HFFc6 (cell line): ENCODE data around the gene SNCB. TPM values are rescaled to one million over a fixed set of nuclear protein-coding genes. Genes with fewer than 3 reads are reported as not detected.
"Not testable (repeated sequence)": the region's sequence is repeated elsewhere in the genome, so short reads cannot be mapped to it uniquely, and the experiment has no call there.

ENCODE experiments used
- DNase-seq: peaks from one replicate; pipeline ENCODE4 v3.0.0-alpha.2; 2018
- H3K27ac Mint-ChIP-seq: 2 replicates; pipeline ENCODE4 v1.8.0; 2020; ENCODE audit warnings: mild to moderate bottlenecking, mixed read lengths
- H3K27me3 Mint-ChIP-seq: 2 replicates; pipeline ENCODE4 v1.8.0; 2021; ENCODE audit warnings: mild to moderate bottlenecking, moderate library complexity, mixed read lengths; ENCODE audit not compliant: insufficient read depth
- H3K36me3 Mint-ChIP-seq: 2 replicates; pipeline ENCODE4 v1.8.0; 2021; ENCODE audit warnings: low read depth, mixed read lengths
- H3K4me1 Mint-ChIP-seq: 2 replicates; pipeline ENCODE4 v1.8.0; 2020; ENCODE audit warnings: low read depth, mixed read lengths
- H3K4me3 Mint-ChIP-seq: 2 replicates; pipeline ENCODE4 v1.8.0; 2020; ENCODE audit warnings: mild to moderate bottlenecking, moderate library complexity, mixed read lengths
- H3K9me3 Mint-ChIP-seq: 2 replicates; pipeline ENCODE4 v1.8.0; 2020; ENCODE audit warnings: mild to moderate bottlenecking, mixed read lengths
- total RNA-seq, 6 experiments: library from RNA; stranded (reverse); fragmentation: NEBNext Ultra II Directional; extraction: Animal tissue kit (Norgen Biotek cat#: 25700); gene quantifications; 2 replicates in 1 of 6; 3 replicates in 5 of 6; pipeline ENCODE4 v1.2.3, GENCODE V29; 2021
- TF ChIP-seq, protein P1 (sequence below): fragments of 200-600 bp; sonication (generic); IDR thresholded peaks from 2 replicates; pipeline ENCODE4 v1.5.0; 2021; ENCODE audit warnings: antibody characterized with exemption, mild to moderate bottlenecking

The SNCB gene
- total RNA-seq, 6 experiments from 2014 or later = not detected

DNA sequence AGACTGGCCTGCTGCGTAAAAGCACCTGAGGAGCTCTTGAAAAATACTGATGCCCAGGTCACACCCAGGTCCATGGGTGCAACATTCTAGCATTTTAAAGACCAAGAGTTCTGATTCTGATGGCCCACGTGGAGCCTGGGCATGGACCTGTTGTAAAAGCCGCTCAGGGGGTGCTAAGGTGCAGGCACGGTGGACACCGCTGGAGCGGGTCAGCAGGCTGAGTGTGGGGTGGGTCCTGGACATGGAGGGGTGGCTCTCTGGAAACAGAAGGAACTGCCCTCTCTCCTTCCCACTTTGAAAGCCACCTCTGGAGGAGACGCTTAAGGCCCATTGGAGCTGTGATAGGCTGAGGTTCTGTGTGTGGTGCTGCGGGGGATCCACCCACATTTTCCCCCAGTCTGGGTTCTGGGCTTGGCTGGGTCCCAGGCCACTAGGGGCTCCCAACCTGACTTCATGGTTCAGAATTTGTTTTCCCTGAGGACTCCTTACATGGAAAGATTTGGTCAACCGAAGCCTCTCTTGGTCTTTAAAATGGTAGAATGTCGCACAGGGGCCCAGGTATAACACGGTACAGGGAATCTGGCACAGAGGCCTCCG, 37.0 kb downstream of the SNCB start:
- TF ChIP-seq, protein P1, sequence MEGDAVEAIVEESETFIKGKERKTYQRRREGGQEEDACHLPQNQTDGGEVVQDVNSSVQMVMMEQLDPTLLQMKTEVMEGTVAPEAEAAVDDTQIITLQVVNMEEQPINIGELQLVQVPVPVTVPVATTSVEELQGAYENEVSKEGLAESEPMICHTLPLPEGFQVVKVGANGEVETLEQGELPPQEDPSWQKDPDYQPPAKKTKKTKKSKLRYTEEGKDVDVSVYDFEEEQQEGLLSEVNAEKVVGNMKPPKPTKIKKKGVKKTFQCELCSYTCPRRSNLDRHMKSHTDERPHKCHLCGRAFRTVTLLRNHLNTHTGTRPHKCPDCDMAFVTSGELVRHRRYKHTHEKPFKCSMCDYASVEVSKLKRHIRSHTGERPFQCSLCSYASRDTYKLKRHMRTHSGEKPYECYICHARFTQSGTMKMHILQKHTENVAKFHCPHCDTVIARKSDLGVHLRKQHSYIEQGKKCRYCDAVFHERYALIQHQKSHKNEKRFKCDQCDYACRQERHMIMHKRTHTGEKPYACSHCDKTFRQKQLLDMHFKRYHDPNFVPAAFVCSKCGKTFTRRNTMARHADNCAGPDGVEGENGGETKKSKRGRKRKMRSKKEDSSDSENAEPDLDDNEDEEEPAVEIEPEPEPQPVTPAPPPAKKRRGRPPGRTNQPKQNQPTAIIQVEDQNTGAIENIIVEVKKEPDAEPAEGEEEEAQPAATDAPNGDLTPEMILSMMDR = no peak
- H3K36me3 Mint-ChIP-seq = no peaks in the 10 kb centered on the region
- no peak for DNase-seq
- H3K27ac Mint-ChIP-seq = no peak overlapping the region
- H3K4me1 Mint-ChIP-seq = no peaks in the 10 kb centered on the region
- H3K4me3 Mint-ChIP-seq = no peak overlapping the region
- peaks cover 4% of the 10 kb centered on the region; the same call in 1 of the 2 replicates for H3K9me3 Mint-ChIP-seq
- peaks cover 9% of the 10 kb centered on the region for H3K27me3 Mint-ChIP-seq

DNA sequence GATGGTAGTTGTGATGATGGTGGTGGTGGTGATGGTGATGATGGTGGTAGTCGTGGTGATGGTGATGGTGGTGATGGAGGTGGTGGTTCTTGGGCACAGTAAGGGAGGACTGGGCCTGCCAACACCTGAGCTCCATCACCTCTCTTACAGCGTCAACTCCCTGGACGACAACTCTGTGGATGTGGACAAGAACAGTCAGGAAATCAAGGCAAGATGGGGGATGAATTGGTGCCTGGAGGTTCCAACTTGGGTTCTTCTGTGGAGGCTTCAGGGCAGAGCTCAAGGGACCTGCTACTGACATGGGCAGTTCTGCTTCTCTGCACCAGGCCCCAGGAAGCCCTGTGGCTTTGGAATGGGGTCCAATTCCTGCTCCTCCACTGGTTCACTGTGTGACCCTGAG, 37.8 kb downstream of the SNCB start:
- DNase-seq = no peak
- H3K4me3 Mint-ChIP-seq = no peak overlapping the region
- no peak overlapping the region for H3K27ac Mint-ChIP-seq
- H3K4me1 Mint-ChIP-seq = no peaks in the 10 kb centered on the region
- peaks cover 4% of the 10 kb centered on the region; the same call in 1 of the 2 replicates for H3K9me3 Mint-ChIP-seq
- H3K36me3 Mint-ChIP-seq = no peaks in the 10 kb centered on the region
- H3K27me3 Mint-ChIP-seq = peaks cover 11% of the 10 kb centered on the region
- TF ChIP-seq, protein P1 = no peak

DNA sequence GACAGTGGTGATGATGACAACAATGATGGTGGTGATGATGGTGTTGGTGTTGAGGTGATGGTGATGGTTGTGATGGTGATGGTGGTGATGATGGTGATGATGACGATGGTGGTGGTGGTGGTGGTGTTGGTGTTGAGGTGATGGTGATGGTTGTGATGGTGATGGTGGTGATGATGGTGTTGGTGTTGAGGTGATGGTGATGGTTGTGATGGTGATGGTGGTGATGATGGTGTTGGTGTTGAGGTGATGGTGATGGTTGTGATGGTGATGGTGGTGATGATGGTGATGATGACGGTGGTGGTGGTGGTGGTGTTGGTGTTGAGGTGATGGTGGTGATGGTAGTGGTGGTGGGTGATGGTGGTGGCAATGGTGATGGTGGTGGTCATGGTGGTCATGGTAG, 38.7 kb downstream of the SNCB start:
- not testable (repeated sequence) for H3K4me3 Mint-ChIP-seq

DNA sequence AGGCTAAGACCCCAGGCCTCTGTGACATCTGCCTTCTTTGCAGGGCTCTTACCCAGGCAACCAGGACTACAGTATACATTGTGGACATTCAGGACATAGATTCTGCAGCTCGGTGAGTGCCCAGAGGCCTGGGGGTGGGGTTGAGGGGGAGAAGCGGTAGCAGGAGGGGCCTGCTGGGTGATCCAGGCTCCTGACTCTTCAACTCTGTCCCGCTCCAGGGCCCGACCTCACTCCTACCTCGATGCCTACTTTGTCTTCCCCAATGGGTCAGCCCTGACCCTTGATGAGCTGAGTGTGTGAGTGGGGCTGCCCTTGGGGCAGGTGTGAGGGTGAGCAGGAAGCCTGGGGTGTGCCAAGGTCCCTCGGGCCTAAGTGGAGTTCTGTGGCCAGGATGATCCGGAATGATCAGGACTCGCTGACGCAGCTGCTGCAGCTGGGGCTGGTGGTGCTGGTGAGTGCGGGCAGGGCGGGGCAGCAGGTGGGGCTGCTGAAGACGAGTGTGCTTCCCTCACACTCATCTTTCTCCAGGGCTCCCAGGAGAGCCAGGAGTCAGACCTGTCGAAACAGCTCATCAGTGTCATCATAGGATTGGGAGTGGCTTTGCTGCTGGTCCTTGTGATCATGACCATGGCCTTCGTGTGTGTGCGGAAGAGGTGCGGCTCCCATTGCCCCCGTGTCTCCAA, 40.2 kb downstream of the SNCB start:
- Mint-ChIP-seq H3K27ac (no peak overlapping the region), H3K36me3 (no peaks in the 10 kb centered on the region), H3K4me3 (no peak overlapping the region), H3K4me1 (no peaks in the 10 kb centered on the region), H3K27me3 (peaks cover 11% of the 10 kb centered on the region), H3K9me3 (peaks cover 13% of the 10 kb centered on the region)
- no peak for DNase-seq
- TF ChIP-seq, protein P1 = no peak

More for the DNA sequence above, 38.7 kb downstream of the SNCB start:
- H3K4me1 Mint-ChIP-seq, H3K9me3 Mint-ChIP-seq, DNase-seq, H3K36me3 Mint-ChIP-seq, H3K27ac Mint-ChIP-seq: not testable (repeated sequence)
- peaks cover 11% of the 10 kb centered on the region for H3K27me3 Mint-ChIP-seq

DNA sequence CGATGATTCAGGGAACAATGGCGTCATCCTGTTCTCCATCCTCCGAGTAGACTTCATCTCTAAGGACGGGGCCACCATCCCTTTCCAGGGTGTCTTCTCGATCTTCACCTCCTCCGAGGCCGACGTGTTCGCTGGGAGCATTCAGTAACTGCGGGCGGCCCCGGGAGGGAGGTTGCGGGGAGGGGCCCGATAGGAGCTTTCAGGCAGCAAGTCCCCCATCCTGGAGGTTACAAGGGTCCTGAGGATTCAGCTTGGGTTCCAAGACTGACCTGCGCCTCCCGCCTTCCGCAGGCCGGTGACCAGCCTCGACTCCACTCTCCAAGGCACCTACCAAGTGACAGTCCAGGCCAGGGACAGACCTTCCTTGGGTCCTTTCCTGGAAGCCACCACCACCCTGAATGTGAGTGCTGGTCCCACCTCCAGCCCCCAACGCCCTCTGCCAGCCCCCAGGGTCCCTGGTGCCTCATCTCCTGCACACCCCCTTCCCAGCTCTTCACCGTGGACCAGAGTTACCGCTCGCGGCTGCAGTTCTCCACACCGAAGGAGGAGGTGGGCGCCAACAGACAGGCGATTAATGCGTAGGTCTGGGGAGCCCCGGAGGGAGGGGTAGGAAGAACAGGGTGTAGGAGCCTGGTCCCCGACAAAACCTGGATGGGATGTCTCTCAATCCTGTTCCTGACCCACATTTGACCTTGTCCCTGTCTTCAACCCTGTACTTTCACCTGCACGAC, 41.1 kb downstream of the SNCB start:
- no peak for DNase-seq
- Mint-ChIP-seq H3K27me3 (peaks cover 11% of the 10 kb centered on the region), H3K9me3 (peaks cover 15% of the 10 kb centered on the region), H3K4me3 (no peak overlapping the region), H3K4me1 (no peaks in the 10 kb centered on the region), H3K27ac (no peak overlapping the region), H3K36me3 (no peaks in the 10 kb centered on the region)
- TF ChIP-seq, protein P1 = no peak

DNA sequence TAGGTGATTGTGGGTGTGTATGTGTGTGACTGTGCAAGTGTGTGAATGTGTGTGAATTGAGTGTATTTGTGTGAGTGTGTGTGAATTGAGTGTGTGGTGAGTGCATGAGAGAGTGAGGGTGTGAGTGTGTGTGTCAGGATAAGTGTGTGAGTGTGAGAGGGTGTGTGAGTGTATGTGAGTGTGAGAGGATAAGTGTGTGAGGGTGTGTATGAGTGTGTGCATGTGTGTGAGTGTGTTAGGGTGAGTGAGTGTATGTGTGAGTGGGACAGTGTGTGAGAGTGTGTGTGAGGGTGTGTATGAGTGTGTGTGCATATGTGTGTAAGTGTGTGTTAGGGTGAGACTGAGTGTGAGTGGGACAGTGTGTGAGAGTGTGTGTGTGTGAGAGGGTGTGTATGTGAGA, 42.0 kb downstream of the SNCB start:
- peaks cover 17% of the 10 kb centered on the region for H3K27me3 Mint-ChIP-seq
- DNase-seq = no peak
- TF ChIP-seq, protein P1 = no peak
- H3K4me3 Mint-ChIP-seq = no peak overlapping the region
- no peaks in the 10 kb centered on the region for H3K4me1 Mint-ChIP-seq
- peaks cover 15% of the 10 kb centered on the region for H3K9me3 Mint-ChIP-seq
- no peak overlapping the region for H3K27ac Mint-ChIP-seq
- H3K36me3 Mint-ChIP-seq = no peaks in the 10 kb centered on the region
